CD4-positive, alpha-beta T cell treated with Interferon alpha-2 for 1 hour (primary cell): Measurements from ENCODE around the gene BLOC1S6.

Source experiments
- DNase-seq, 2 donors: peaks; one replicate each; pipeline ENCODE4 v3.0.0-alpha.2; 2020 to 2022

The BLOC1S6 gene

GRCh38 chr15:45588219-45588875 is 1.2 kb downstream of the BLOC1S6 start:
- DNase-seq: no peak

GRCh38 chr15:45589256-45589655 is 2.1 kb downstream of the BLOC1S6 start:
- DNase-seq: no peak

GRCh38 chr15:45594319-45594718 is 7.1 kb downstream of the BLOC1S6 start:
- no peak for DNase-seq

- no peak for DNase-seq
Observed at GRCh38 chr15:45594835-45595530, 7.8 kb downstream of the BLOC1S6 start.

GRCh38 chr15:45603881-45604280 is 16.7 kb downstream of the BLOC1S6 start:
- peak in 1 of 2 donors; percentile 45 for DNase-seq

- DNase-seq: no peak
Observed at GRCh38 chr15:45604326-45604725, 17.1 kb downstream of the BLOC1S6 start.

- DNase-seq: no peak
Observed at GRCh38 chr15:45606413-45606812, 19.2 kb downstream of the BLOC1S6 start.

- no peak for DNase-seq
Observed at GRCh38 chr15:45606841-45607240, 19.7 kb downstream of the BLOC1S6 start.

- peak in 1 of 2 donors; percentile 43 for DNase-seq
Observed at GRCh38 chr15:45611305-45611704, 24.1 kb downstream of the BLOC1S6 start.

- no peak for DNase-seq
Observed at GRCh38 chr15:45612790-45613415, 25.7 kb downstream of the BLOC1S6 start.

GRCh38 chr15:45616901-45617323 is 29.7 kb downstream of the BLOC1S6 start:
- no peak for DNase-seq

- no peak for DNase-seq
Observed at GRCh38 chr15:45618813-45619212, 31.6 kb downstream of the BLOC1S6 start.

- no peak for DNase-seq
Observed at GRCh38 chr15:45628136-45628535, 41.0 kb downstream of the BLOC1S6 start.

GRCh38 chr15:45630917-45631691 is 43.9 kb downstream of the BLOC1S6 start:
- DNase-seq: no peak

GRCh38 chr15:45631776-45632175 is 44.6 kb downstream of the BLOC1S6 start:
- DNase-seq: no peak

- DNase-seq: peak; percentile 70 to 75
Observed at GRCh38 chr15:45634432-45635190, 47.4 kb downstream of the BLOC1S6 start, which contains the start of gene SQOR. Gene SQOR (plus strand): TSS chr15:45635029. CDS start chr15:45658924, 23,895 bp downstream.

GRCh38 chr15:45635191-45635638 is 48.0 kb downstream of the BLOC1S6 start:
- peak; percentile 63 to 72 for DNase-seq

- no peak for DNase-seq
Observed at GRCh38 chr15:45635763-45636292, 48.6 kb downstream of the BLOC1S6 start.

- no peak for DNase-seq
Observed at GRCh38 chr15:45637141-45637540, 50.0 kb downstream of the BLOC1S6 start.

- DNase-seq: peak; percentile 68 to 86
Observed at GRCh38 chr15:45637552-45638033, 50.4 kb downstream of the BLOC1S6 start.

- DNase-seq: no peak
Observed at GRCh38 chr15:45640616-45641015, 53.4 kb downstream of the BLOC1S6 start.

GRCh38 chr15:45641374-45641781 is 54.2 kb downstream of the BLOC1S6 start:
- peak in 1 of 2 donors; percentile 15 for DNase-seq
